ENCODE data around the gene RTN4RL1. TPM values are rescaled to one million over a fixed set of nuclear protein-coding genes. Genes with fewer than 3 reads are reported as not detected.

RTN4RL1 gene
- total RNA-seq, 1 experiment from 2014 or later: 0.80 TPM

DNA sequence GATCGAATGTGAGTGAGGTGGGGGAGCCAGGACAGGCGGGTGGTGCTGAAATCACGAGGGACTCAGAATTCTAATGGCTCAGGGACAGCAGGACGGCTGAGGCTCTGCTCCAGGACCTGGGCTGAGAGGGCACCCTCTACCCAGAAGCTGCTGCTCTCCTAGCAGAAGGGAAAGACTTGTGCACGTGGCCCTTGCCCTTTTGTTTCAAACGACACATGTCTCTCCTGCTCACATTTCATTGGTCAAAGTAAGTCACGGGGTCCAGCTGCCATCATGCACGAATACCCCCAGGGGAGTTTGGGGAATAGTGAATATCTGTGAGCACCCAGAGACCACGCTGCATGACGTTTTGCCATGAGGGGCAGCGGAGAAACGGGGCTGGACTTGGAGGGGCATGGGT lies 73.2 kb downstream of the RTN4RL1 start:
- H3K36me3 ChIP-seq (ENCODE audit: control insufficient read depth, insufficient read depth, low read length): no peaks in the 10 kb centered on the region
- intact Hi-C loops (cut with micrococcal nuclease; ENCODE audit: unreplicated experiment) (no loop called here), in situ Hi-C loops (cut with HindIII; ENCODE audit: low pct_unique_long_range_greater_than_20kb, low sequenced_read_pairs) (no loop called here)
- no peak overlapping the region for H3K27ac ChIP-seq (ENCODE audit: low read length)
- peak; percentile 55; the same call in 1 of the 2 replicates for ATAC-seq
- H3K4me1 ChIP-seq (ENCODE audit: control insufficient read depth, insufficient read depth, low read length): no peaks in the 10 kb centered on the region
- CTCF ChIA-PET: no interaction called here
- POLR2A ChIA-PET: no interaction called here
- H3K4me3 ChIP-seq (ENCODE audit: low read depth in 2 of 2, low read length in 2 of 2): no peak overlapping the region
- TF ChIP-seq POLR2AphosphoS5 (IDR thresholded peaks at IDR 0.05; ENCODE audit: low read depth, low read length) (no peak), SIN3A (IDR thresholded peaks at IDR 0.05; ENCODE audit: borderline replicate concordance, insufficient read depth, low read depth, low read length) (no peak), TCF7L2 (IDR thresholded peaks at IDR 0.05; ENCODE audit: low read depth, low read length) (no peak)
- TF ChIP-seq, protein P1, sequence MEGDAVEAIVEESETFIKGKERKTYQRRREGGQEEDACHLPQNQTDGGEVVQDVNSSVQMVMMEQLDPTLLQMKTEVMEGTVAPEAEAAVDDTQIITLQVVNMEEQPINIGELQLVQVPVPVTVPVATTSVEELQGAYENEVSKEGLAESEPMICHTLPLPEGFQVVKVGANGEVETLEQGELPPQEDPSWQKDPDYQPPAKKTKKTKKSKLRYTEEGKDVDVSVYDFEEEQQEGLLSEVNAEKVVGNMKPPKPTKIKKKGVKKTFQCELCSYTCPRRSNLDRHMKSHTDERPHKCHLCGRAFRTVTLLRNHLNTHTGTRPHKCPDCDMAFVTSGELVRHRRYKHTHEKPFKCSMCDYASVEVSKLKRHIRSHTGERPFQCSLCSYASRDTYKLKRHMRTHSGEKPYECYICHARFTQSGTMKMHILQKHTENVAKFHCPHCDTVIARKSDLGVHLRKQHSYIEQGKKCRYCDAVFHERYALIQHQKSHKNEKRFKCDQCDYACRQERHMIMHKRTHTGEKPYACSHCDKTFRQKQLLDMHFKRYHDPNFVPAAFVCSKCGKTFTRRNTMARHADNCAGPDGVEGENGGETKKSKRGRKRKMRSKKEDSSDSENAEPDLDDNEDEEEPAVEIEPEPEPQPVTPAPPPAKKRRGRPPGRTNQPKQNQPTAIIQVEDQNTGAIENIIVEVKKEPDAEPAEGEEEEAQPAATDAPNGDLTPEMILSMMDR (IDR thresholded peaks at IDR 0.05): no peak
- TF ChIP-seq, protein P2, sequence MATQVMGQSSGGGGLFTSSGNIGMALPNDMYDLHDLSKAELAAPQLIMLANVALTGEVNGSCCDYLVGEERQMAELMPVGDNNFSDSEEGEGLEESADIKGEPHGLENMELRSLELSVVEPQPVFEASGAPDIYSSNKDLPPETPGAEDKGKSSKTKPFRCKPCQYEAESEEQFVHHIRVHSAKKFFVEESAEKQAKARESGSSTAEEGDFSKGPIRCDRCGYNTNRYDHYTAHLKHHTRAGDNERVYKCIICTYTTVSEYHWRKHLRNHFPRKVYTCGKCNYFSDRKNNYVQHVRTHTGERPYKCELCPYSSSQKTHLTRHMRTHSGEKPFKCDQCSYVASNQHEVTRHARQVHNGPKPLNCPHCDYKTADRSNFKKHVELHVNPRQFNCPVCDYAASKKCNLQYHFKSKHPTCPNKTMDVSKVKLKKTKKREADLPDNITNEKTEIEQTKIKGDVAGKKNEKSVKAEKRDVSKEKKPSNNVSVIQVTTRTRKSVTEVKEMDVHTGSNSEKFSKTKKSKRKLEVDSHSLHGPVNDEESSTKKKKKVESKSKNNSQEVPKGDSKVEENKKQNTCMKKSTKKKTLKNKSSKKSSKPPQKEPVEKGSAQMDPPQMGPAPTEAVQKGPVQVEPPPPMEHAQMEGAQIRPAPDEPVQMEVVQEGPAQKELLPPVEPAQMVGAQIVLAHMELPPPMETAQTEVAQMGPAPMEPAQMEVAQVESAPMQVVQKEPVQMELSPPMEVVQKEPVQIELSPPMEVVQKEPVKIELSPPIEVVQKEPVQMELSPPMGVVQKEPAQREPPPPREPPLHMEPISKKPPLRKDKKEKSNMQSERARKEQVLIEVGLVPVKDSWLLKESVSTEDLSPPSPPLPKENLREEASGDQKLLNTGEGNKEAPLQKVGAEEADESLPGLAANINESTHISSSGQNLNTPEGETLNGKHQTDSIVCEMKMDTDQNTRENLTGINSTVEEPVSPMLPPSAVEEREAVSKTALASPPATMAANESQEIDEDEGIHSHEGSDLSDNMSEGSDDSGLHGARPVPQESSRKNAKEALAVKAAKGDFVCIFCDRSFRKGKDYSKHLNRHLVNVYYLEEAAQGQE (IDR thresholded peaks at IDR 0.05; ENCODE audit: insufficient read depth in 1 of 2, low read depth in 2 of 2, low read length in 1 of 2): no peak
- no peak for DNase-seq (ENCODE audit: low read depth, low spot score)
- no peaks in the 10 kb centered on the region for H3K27me3 ChIP-seq (ENCODE audit: control insufficient read depth, insufficient read depth, low read length)
- BruUV-seq (replicated peaks): no TSS peak
- H3K9me3 ChIP-seq (ENCODE audit: control insufficient read depth, insufficient read depth, low read depth, low read length): no peaks in the 10 kb centered on the region

DNA sequence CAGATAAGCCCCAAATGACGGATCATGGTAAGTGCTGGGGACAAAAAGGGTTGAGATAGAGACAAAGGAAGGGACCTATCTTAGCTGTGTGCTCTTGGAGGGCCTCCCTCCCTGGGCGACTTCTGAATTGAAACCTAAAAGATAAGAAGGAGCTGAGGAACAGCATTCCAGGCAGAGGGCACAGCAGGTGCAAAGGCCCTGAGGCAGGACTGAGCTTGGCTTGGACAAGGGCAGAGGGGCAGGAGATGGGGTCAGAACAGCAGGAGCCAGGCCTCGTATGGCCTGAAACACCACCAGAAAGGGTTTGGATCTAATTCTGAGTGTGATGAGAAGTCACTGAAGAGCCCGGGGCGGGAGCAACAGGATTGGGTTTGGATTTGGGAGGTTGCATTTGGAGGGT lies 75.4 kb downstream of the RTN4RL1 start:
- BruUV-seq (replicated peaks): no TSS peak
- Histone ChIP-seq H3K36me3 (ENCODE audit: control insufficient read depth, insufficient read depth, low read length) (no peaks in the 10 kb centered on the region), H3K9me3 (ENCODE audit: control insufficient read depth, insufficient read depth, low read depth, low read length) (no peaks in the 10 kb centered on the region), H3K4me1 (ENCODE audit: control insufficient read depth, insufficient read depth, low read length) (no peaks in the 10 kb centered on the region), H3K27ac (ENCODE audit: low read length) (no peak overlapping the region), H3K27me3 (ENCODE audit: control insufficient read depth, insufficient read depth, low read length) (no peaks in the 10 kb centered on the region), H3K4me3 (ENCODE audit: low read depth in 2 of 2, low read length in 2 of 2) (no peak overlapping the region)
- ChIA-PET CTCF (no interaction called here), POLR2A (no interaction called here)
- TF ChIP-seq TCF7L2 (IDR thresholded peaks at IDR 0.05; ENCODE audit: low read depth, low read length) (no peak), SIN3A (IDR thresholded peaks at IDR 0.05; ENCODE audit: borderline replicate concordance, insufficient read depth, low read depth, low read length) (no peak)
- TF ChIP-seq, protein P1 (IDR thresholded peaks at IDR 0.05): no peak
- intact Hi-C loops (cut with micrococcal nuclease; ENCODE audit: unreplicated experiment) (no loop called here), in situ Hi-C loops (cut with HindIII; ENCODE audit: low pct_unique_long_range_greater_than_20kb, low sequenced_read_pairs) (no loop called here)
- DNase-seq (ENCODE audit: low read depth, low spot score): no peak
- ATAC-seq: no peak

DNA sequence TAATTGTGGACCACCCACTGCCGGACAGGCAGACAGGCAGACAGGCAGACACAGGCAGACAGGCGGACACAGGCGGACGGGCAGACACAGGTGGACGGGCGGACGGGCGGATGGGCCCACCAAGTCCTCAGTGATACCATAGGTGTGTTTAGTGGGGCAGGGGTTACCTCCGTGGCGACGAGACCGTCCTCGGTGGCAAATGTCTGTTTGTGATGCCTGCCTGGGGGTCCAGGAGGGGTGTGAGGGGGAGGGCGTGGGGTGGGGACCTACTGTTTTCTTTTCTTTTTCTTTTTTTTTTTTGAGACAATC lies 76.7 kb downstream of the RTN4RL1 start:
- H3K36me3 ChIP-seq (ENCODE audit: control insufficient read depth, insufficient read depth, low read length): no peaks in the 10 kb centered on the region
- H3K27me3 ChIP-seq (ENCODE audit: control insufficient read depth, insufficient read depth, low read length): no peaks in the 10 kb centered on the region
- no peak overlapping the region for H3K27ac ChIP-seq (ENCODE audit: low read length)
- ChIA-PET POLR2A (no interaction called here), CTCF (no interaction called here)
- ATAC-seq: no peak
- intact Hi-C loops (cut with micrococcal nuclease; ENCODE audit: unreplicated experiment) (no loop called here), in situ Hi-C loops (cut with HindIII; ENCODE audit: low pct_unique_long_range_greater_than_20kb, low sequenced_read_pairs) (no loop called here)
- BruUV-seq (replicated peaks): no TSS peak
- DNase-seq (ENCODE audit: low read depth, low spot score): no peak
- H3K4me1 ChIP-seq (ENCODE audit: control insufficient read depth, insufficient read depth, low read length): no peaks in the 10 kb centered on the region
- TF ChIP-seq POLR2AphosphoS5 (IDR thresholded peaks at IDR 0.05; ENCODE audit: low read depth, low read length) (no peak), SIN3A (IDR thresholded peaks at IDR 0.05; ENCODE audit: borderline replicate concordance, insufficient read depth, low read depth, low read length) (no peak), TCF7L2 (IDR thresholded peaks at IDR 0.05; ENCODE audit: low read depth, low read length) (no peak)
- TF ChIP-seq, protein P1 (IDR thresholded peaks at IDR 0.05): no peak
- TF ChIP-seq, protein P2 (IDR thresholded peaks at IDR 0.05; ENCODE audit: insufficient read depth in 1 of 2, low read depth in 2 of 2, low read length in 1 of 2): no peak
- H3K9me3 ChIP-seq (ENCODE audit: control insufficient read depth, insufficient read depth, low read depth, low read length): no peaks in the 10 kb centered on the region
- H3K4me3 ChIP-seq (ENCODE audit: low read depth in 2 of 2, low read length in 2 of 2): no peak overlapping the region

Measured in Panc1 (cell line).